Endothelial cell of umbilical vein (primary cell): ENCODE results near the gene TMEFF1. TPM values are rescaled to one million over a fixed set of nuclear protein-coding genes. Genes with fewer than 3 reads are reported as not detected.

Experiments
- BruUV-seq: library from RNA; stranded (reverse); fragments of 400-500 nt; replicated peaks from 2 replicates; lab custom pipeline; 2021; lab: Mats Ljungman, UMichigan
- CTCF ChIA-PET: fragments of 300-600, 350-600 bp; sonication (Branson Sonifier 250); formaldehyde crosslinking; loops from one replicate; lab custom pipeline; 2021; ENCODE audit warnings: antibody characterized with exemption, inconsistent platforms; lab: Charles Lee
- POLR2A ChIA-PET: fragments of 300-600, 350-600 bp; sonication (Branson Sonifier 250); formaldehyde crosslinking; loops from one replicate; lab custom pipeline; 2021; ENCODE audit warnings: antibody characterized with exemption, inconsistent platforms; lab: Charles Lee
- DNase-seq: peaks from one replicate; pipeline ENCODE4 v3.0.0-alpha.2; 2011; ENCODE audit warnings: low read depth, low spot score
- FAIRE-seq: peaks from 2 replicates; lab custom pipeline; 2011; peaks lifted over from hg19 to GRCh38; lab: Jason Lieb, UNC
- H2AFZ ChIP-seq: 2 replicates; pipeline ENCODE4 v1.6.0; 2012; ENCODE audit warnings: low read depth, low read length, control low read depth, inconsistent platforms
- H3K27ac ChIP-seq: 2 replicates; pipeline ENCODE4 v1.5.1; 2011; ENCODE audit warnings: low read depth, mild to moderate bottlenecking, control low read depth, low read length, moderate library complexity; ENCODE audit not compliant: insufficient read depth
- H3K27me3 ChIP-seq, 2 experiments: 2 replicates each; pipeline versions ENCODE4 v1.6.0 to v1.6.1; 2011; ENCODE audit warnings: low read length in 2 of 2, mixed read lengths in 1 of 2; ENCODE audit not compliant: control insufficient read depth in 2 of 2, insufficient read depth in 2 of 2
- H3K36me3 ChIP-seq, 2 experiments: 2 replicates in 1 of 2; 3 replicates in 1 of 2; pipeline ENCODE4 v1.5.1; 2011; ENCODE audit warnings: low read length in 2 of 2, mild to moderate bottlenecking in 1 of 2, moderate library complexity in 1 of 2; ENCODE audit not compliant: control insufficient read depth in 2 of 2, insufficient read depth in 2 of 2; ENCODE audit errors: extremely low read depth in 1 of 2
- H3K4me1 ChIP-seq: 3 replicates; pipeline ENCODE4 v1.5.1; 2011; ENCODE audit warnings: mild to moderate bottlenecking, low read length; ENCODE audit not compliant: control insufficient read depth, insufficient read depth; ENCODE audit errors: extremely low read depth
- H3K4me2 ChIP-seq: 2 replicates; pipeline ENCODE4 v1.6.1; 2011; ENCODE audit warnings: low read length, control low read depth, mixed read lengths; ENCODE audit not compliant: insufficient read depth
- H3K4me3 ChIP-seq, 3 experiments: fragments of 200-600 bp in 1 of 3; sonication (generic), shearing (Covaris generic) in 1 of 3; replicated peaks in 1 of 3; 2 replicates each; pipeline ENCODE4 v1.5.1; 2011 to 2016; ENCODE audit warnings: control low read depth in 3 of 3, low read length in 3 of 3, mild to moderate bottlenecking in 2 of 3, inconsistent platforms in 1 of 3, low read depth in 1 of 3, moderate library complexity in 1 of 3; ENCODE audit not compliant: insufficient read depth in 1 of 3
- H3K79me2 ChIP-seq: 2 replicates; pipeline ENCODE4 v1.6.0; 2012; ENCODE audit warnings: low read length, inconsistent platforms; ENCODE audit not compliant: control insufficient read depth, insufficient read depth
- H3K9ac ChIP-seq: replicated peaks from 2 replicates; pipeline ENCODE3; 2011; ENCODE audit warnings: low read length, control low read depth; ENCODE audit not compliant: insufficient read depth; ENCODE audit errors: extremely low read depth
- H3K9me1 ChIP-seq: replicated peaks from 3 replicates; pipeline ENCODE4 v1.6.0; 2011; ENCODE audit warnings: mild to moderate bottlenecking, low read length; ENCODE audit not compliant: control insufficient read depth, insufficient read depth; ENCODE audit errors: extremely low read depth
- H3K9me3 ChIP-seq: replicated peaks from 2 replicates; pipeline ENCODE4 v1.5.1; 2012; ENCODE audit warnings: low read length, inconsistent platforms; ENCODE audit not compliant: control insufficient read depth, insufficient read depth
- H4K20me1 ChIP-seq: replicated peaks from 2 replicates; pipeline ENCODE3; 2011; ENCODE audit warnings: mild to moderate bottlenecking, low read length; ENCODE audit not compliant: control insufficient read depth, insufficient read depth; ENCODE audit errors: extremely low read depth
- CTCF ChIP-seq, 2 donors: IDR thresholded peaks; 1 replicate in 1 of 2; 2 replicates in 1 of 2; pipeline ENCODE4 v1.5.1; 2011; ENCODE audit warnings: low read length in 2 of 2, mild to moderate bottlenecking in 2 of 2, moderate library complexity in 2 of 2, control low read depth in 1 of 2, inconsistent platforms in 1 of 2, low read depth in 1 of 2; ENCODE audit not compliant: insufficient read depth in 1 of 2; ENCODE audit errors: extremely low read depth in 1 of 2
- EZH2 ChIP-seq: IDR thresholded peaks from 2 replicates; pipeline ENCODE4 v1.6.1; 2012; ENCODE audit warnings: borderline replicate concordance, low read depth, mild to moderate bottlenecking, moderate library complexity, low read length, inconsistent platforms; ENCODE audit not compliant: severe bottlenecking
- FOS ChIP-seq: IDR thresholded peaks from 2 replicates; pipeline ENCODE4 v1.6.1; 2011; ENCODE audit warnings: mild to moderate bottlenecking, low read length, moderate library complexity, borderline replicate concordance; ENCODE audit not compliant: insufficient read depth
- GATA2 ChIP-seq: IDR thresholded peaks from 2 replicates; pipeline ENCODE4 v1.7.0; 2011; ENCODE audit warnings: low read depth, mild to moderate bottlenecking, moderate library complexity, mixed read lengths, low read length; ENCODE audit not compliant: insufficient read length, insufficient read depth
- JUN ChIP-seq: IDR thresholded peaks from 2 replicates; pipeline ENCODE4 v1.6.1; 2011; ENCODE audit warnings: borderline replicate concordance, low read depth; ENCODE audit not compliant: insufficient read length, insufficient read depth
- MAX ChIP-seq: IDR thresholded peaks from 2 replicates; pipeline ENCODE4 v1.6.1; 2011; ENCODE audit not compliant: insufficient read depth, insufficient read length
- MYC ChIP-seq: IDR thresholded peaks from one replicate; pipeline ENCODE4 v1.6.1; 2011; ENCODE audit warnings: mild to moderate bottlenecking, low read depth, low read length
- POLR2A ChIP-seq: IDR thresholded peaks from 2 replicates; pipeline ENCODE4 v1.6.1; 2012; ENCODE audit warnings: low read depth, mild to moderate bottlenecking, control low read depth, low read length
- POLR2AphosphoS5 ChIP-seq: IDR thresholded peaks from 2 replicates; pipeline ENCODE4 v1.6.1; 2012; ENCODE audit warnings: low read depth, mild to moderate bottlenecking, control low read depth, low read length, moderate library complexity; ENCODE audit not compliant: insufficient read depth
- dilution Hi-C: fragments of 300-500 bp; cut with MboI; formaldehyde crosslinking; loops from one replicate; pipeline ENCODE4 v1.15.0; 2019; ENCODE audit warnings: low sequenced_read_pairs; ENCODE audit not compliant: extremely low pct_ligation_motif_present
- intact Hi-C: fragments of 100-400 bp; cut with micrococcal nuclease; formaldehyde crosslinking; loops from one replicate; pipeline ENCODE4 v1.10.0; 2022
- polyA plus RNA-seq, 4 experiments: library from polyadenylated mRNA; depleted of rRNA in 3 of 4; stranded (reverse) in 3 of 4; unstranded in 1 of 4; fragments of >200 nt; gene quantifications; 2 replicates each; pipeline versions ENCODE4 v1.2.1 to v1.2.3, GENCODE V29; 2011 to 2012; ENCODE audit warnings: missing spikeins in 1 of 4
- total RNA-seq: library from RNA; stranded (reverse); gene quantifications from 2 replicates; pipeline ENCODE4 v1.2.3, GENCODE V29; 2021

Gene TMEFF1
- total and polyA plus RNA-seq, 2 donors (not counting 3 experiments of a cell fraction or from before 2014, with no cell fraction given), result 3.0 to 14.6 TPM

- BruUV-seq, result no TSS peak
- peaks cover 10% of the 10 kb centered on the region for H3K4me1 ChIP-seq
- H3K4me3 ChIP-seq, result no peak overlapping the region
- H3K4me2 ChIP-seq, result no peak overlapping the region
- no peaks in the 10 kb centered on the region for H3K9me1 ChIP-seq
- peaks cover 91% of the 10 kb centered on the region for H3K79me2 ChIP-seq
- H2AFZ ChIP-seq, result no peak overlapping the region
- no peaks in the 10 kb centered on the region for H3K9me3 ChIP-seq
- H3K36me3 ChIP-seq, result peaks cover 2 to 12% of the 10 kb centered on the region in 2 experiments
- DNase-seq, result no peak
- no peaks in the 10 kb centered on the region for H3K27me3 ChIP-seq
- dilution Hi-C loops, result loop anchor here (25.0 kb wide), 1 partner anchor 107 kb away; no protein-coding TSS in a partner anchor
- ChIA-PET POLR2A (no interaction called here), CTCF (interaction anchor here (1.1 kb wide), 2 partner anchors 10 to 15 kb away, joined by 3 read pairs; no protein-coding TSS in a partner anchor)
- no peak for FAIRE-seq
- H4K20me1 ChIP-seq, result peaks cover 9% of the 10 kb centered on the region
- no peak overlapping the region for H3K27ac ChIP-seq
- H3K9ac ChIP-seq, result no peak overlapping the region
- TF ChIP-seq MYC (no peak), GATA2 (no peak), POLR2A (no peak), JUN (no peak), MAX (no peak), FOS (no peak), POLR2AphosphoS5 (no peak), EZH2 (no peak), CTCF (IDR thresholded peaks at IDR 0.05; ENCODE audit: extremely low read depth in 1 of 2, insufficient read depth in 1 of 2, low read depth in 1 of 2, low read length in 2 of 2) (no peak)
- intact Hi-C loops, result no loop called here
Observed at GRCh38 chr9:100443781-100444768, 28.9 kb upstream of the TMEFF1 start.
